Psoas muscle (tissue), 8 donors: Measurements from ENCODE around the gene PHLDA1. TPM values are rescaled to one million over a fixed set of nuclear protein-coding genes. Genes with fewer than 3 reads are reported as not detected.

Experiments used
- ATAC-seq, 4 donors: fragments of 200-7000 bp; cut with Tn5 transposase; one replicate each; pipeline ENCODE4 v1.9.1; 2020; ENCODE audit warnings: moderate library complexity in 3 of 4, mild to moderate bottlenecking in 2 of 4
- DNase-seq, 2 donors: peaks; one replicate each; pipeline ENCODE4 v3.0.0-alpha.2; 2020
- H3K27ac ChIP-seq: fragments of 200-600 bp; one replicate; pipeline ENCODE4 v1.8.0; 2022
- H3K27me3 ChIP-seq, 3 donors: fragments of 200-600 bp in 1 of 3; one replicate each; pipeline versions ENCODE4 v1.6.1 to v1.8.0; 2013 to 2022; ENCODE audit warnings: low read length in 2 of 3, mild to moderate bottlenecking in 2 of 3, moderate library complexity in 1 of 3; ENCODE audit not compliant: insufficient read depth in 3 of 3
- H3K36me3 ChIP-seq, 2 donors: fragments of 200-600 bp in 1 of 2; one replicate each; pipeline versions ENCODE4 v1.6.1 to v1.8.0; 2013 to 2022; ENCODE audit warnings: low read depth in 1 of 2, mild to moderate bottlenecking in 1 of 2, moderate library complexity in 1 of 2; ENCODE audit not compliant: insufficient read depth in 1 of 2
- H3K4me1 ChIP-seq: fragments of 200-600 bp; one replicate; pipeline ENCODE4 v1.8.0; 2022
- H3K4me3 ChIP-seq: fragments of 200-600 bp; one replicate; pipeline ENCODE4 v1.8.0; 2022; ENCODE audit warnings: mild to moderate bottlenecking
- H3K9me3 ChIP-seq: fragments of 200-600 bp; one replicate; pipeline ENCODE4 v1.8.0; 2022
- CTCF ChIP-seq: fragments of 200-600 bp; IDR thresholded peaks from one replicate; pipeline ENCODE4 v1.8.0; 2022; ENCODE audit warnings: antibody characterized with exemption
- WGBS, 3 donors: extraction: QIAGEN DNeasy Blood & Tissue Kit; methylation state at CpG; one replicate each; pipeline versions ENCODE4 v1.1.6 to v1.1.7; 2013; 5-methylcytosine and 5-hydroxymethylcytosine counted together
- intact Hi-C, 2 donors: fragments of 100-400 bp; cut with DNase I; formaldehyde crosslinking; loops; one replicate each; pipeline versions ENCODE4 v1.11.0 to v1.14.2; 2022
- polyA plus RNA-seq, 3 donors: library from polyadenylated mRNA; stranded (reverse); fragments of 200-250 nt; gene quantifications; one replicate each; pipeline ENCODE4 v1.2.3, GENCODE V29; 2013
- total RNA-seq, 4 donors: library from RNA; stranded (reverse); fragmentation: NEBNext Ultra II Directional in 2 of 4; extraction: Animal tissue kit (Norgen Biotek cat#: 25700) in 2 of 4; gene quantifications; one replicate each; pipeline versions ENCODE4 v1.2.1 to v1.2.4, GENCODE V29; 2021 to 2023
- donor health status: healthy with polysubstance abuse.
- donor health status: DM: no; HTN: no; CAD: no; lungs with moderate emphysema.
- donor health status: Bipolar disorder and iron deficiency.
- donor health status: healthy.
- donor health status: DM: yes; HTN: yes; CAD: no.
- donor health status: DM: no; HTN: no; CAD: no.
- donor health status: DM: no; HTN: no; CAD: no.
- donor health status: DM: yes; HTN: yes; CAD: no.

PHLDA1 gene
- total and polyA plus RNA-seq, 7 donors, result 0.73 to 35.6 (median 3.5) TPM

- Histone ChIP-seq H3K4me1 (no peaks in the 10 kb centered on the region), H3K27ac (no peak overlapping the region), H3K27me3 (peaks cover 0 to 2% (median 0%) of the 10 kb centered on the region in 3 donors), H3K4me3 (no peak overlapping the region), H3K9me3 (no peaks in the 10 kb centered on the region), H3K36me3 (no peaks in the 10 kb centered on the region)
- TF ChIP-seq CTCF, result no peak
- ATAC-seq, result no peak
- DNase-seq, result no peak
- intact Hi-C loops, result no loop called here
- 50 to 60% (median 59%) methylated on average over 6 of the region's 6 CpGs for WGBS, 3 donors
Measured at GRCh38 chr12:76018111-76018510, 13.5 kb downstream of the PHLDA1 start.

- no peak for TF ChIP-seq CTCF
- DNase-seq (no peak), ATAC-seq (no peak)
- WGBS, 3 donors, result 74 to 82% (median 78%) methylated on average over 8 of the region's 8 CpGs
- Histone ChIP-seq H3K27ac (no peak overlapping the region), H3K27me3 (peaks cover 0 to 2% (median 0%) of the 10 kb centered on the region in 3 donors), H3K4me3 (no peak overlapping the region), H3K36me3 (no peaks in the 10 kb centered on the region), H3K4me1 (no peaks in the 10 kb centered on the region), H3K9me3 (no peaks in the 10 kb centered on the region)
- intact Hi-C loops, result no loop called here
Measured at GRCh38 chr12:76014007-76014406, 17.6 kb downstream of the PHLDA1 start.

GRCh38 chr12:76013603-76014002, 18.0 kb downstream of the PHLDA1 start:
- H3K27me3 ChIP-seq, result peaks cover 0 to 2% (median 0%) of the 10 kb centered on the region in 3 donors
- no peaks in the 10 kb centered on the region for H3K4me1 ChIP-seq
- intact Hi-C loops, result no loop called here
- ATAC-seq (no peak), DNase-seq (no peak)
- H3K4me3 ChIP-seq, result no peak overlapping the region
- no peaks in the 10 kb centered on the region for H3K36me3 ChIP-seq
- no peak for TF ChIP-seq CTCF
- H3K27ac ChIP-seq, result no peak overlapping the region
- WGBS, 3 donors, result 97 to 98% (median 98%) methylated on average over 4 of the region's 4 CpGs
- H3K9me3 ChIP-seq, result no peaks in the 10 kb centered on the region

GRCh38 chr12:76012644-76013043, 18.9 kb downstream of the PHLDA1 start:
- TF ChIP-seq CTCF, result no peak
- Histone ChIP-seq H3K4me3 (no peak overlapping the region), H3K4me1 (no peaks in the 10 kb centered on the region), H3K9me3 (no peaks in the 10 kb centered on the region), H3K27me3 (peaks cover 0 to 2% (median 0%) of the 10 kb centered on the region in 3 donors), H3K36me3 (no peaks in the 10 kb centered on the region), H3K27ac (no peak overlapping the region)
- ATAC-seq (no peak), DNase-seq (no peak)
- intact Hi-C loops, result no loop called here
- 80 to 87% (median 85%) methylated on average over 4 of the region's 4 CpGs for WGBS, 3 donors

- H3K27ac ChIP-seq, result no peak overlapping the region
Measured at GRCh38 chr12:76010732-76011458, 20.7 kb downstream of the PHLDA1 start.

More at GRCh38 chr12:76010732-76011458, 20.7 kb downstream of the PHLDA1 start:
- intact Hi-C loops, result no loop called here
- peaks cover 0 to 2% (median 0%) of the 10 kb centered on the region in 3 donors for H3K27me3 ChIP-seq
- H3K36me3 ChIP-seq, result no peaks in the 10 kb centered on the region
- H3K4me1 ChIP-seq, result no peaks in the 10 kb centered on the region
- no peak for TF ChIP-seq CTCF
- H3K4me3 ChIP-seq, result no peak overlapping the region
- no peaks in the 10 kb centered on the region for H3K9me3 ChIP-seq
- no peak for DNase-seq
- ATAC-seq, result no peak
- WGBS, 3 donors, result 76 to 79% (median 77%) methylated on average over 6 of the region's 6 CpGs
